GM19351 (cell line): ENCODE results near the gene INAVA.
"Not testable (repeated sequence)": the region's sequence is repeated elsewhere in the genome, so short reads cannot be mapped to it uniquely, and the experiment has no call there.

Source experiments
- ATAC-seq: cut with Tn5 transposase; IDR thresholded peaks from one replicate; pipeline ENCODE4 v1.9.1; 2021; ENCODE audit warnings: mild to moderate bottlenecking, moderate library complexity; ENCODE audit not compliant: unreplicated experiment

INAVA gene

DNA sequence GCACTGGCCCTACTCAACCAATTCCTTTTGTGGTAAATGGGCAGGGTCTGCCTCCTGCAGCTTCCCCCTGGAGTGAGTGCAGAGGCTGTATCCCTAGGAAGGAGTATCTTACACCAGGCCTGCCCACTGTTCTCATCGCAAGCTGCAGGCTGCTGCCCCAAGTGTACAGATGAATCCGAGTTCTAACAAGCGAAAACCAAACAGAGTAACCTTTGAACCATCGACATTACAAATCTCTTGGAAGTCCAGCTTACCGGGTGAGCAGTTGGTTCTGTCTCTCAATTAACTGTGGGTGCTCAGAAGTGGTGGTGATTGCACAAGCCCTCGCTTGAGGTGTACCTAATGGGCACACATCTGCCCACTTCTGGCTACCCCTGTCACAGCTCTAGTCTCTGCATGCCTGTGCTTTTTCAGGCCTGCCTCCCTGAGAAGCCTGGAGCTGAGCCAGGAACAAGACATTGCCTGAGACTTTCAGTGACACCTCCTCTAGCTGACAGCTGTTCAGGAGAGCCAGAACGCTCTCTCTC, 22.7 kb downstream of the INAVA start:
- ATAC-seq, result no peak

DNA sequence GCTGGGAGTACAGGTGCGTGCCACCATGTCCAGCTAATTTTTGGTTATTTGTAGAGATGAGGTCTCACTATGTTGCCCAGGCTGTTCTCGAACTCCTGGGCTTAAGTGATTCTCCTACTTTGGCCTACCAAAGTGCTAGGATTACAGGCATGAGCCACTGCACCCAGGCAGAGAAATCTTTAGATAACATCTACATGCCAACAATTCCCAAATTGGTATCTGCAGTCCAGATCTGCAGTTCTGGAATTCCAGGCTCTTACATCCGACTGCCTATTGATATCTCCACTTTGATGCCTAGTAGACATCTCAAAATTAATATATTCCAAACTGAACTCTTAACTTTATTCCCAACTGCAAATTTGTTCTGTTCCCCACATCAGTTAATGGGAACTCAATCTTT, 23.3 kb downstream of the INAVA start:
- no peak for ATAC-seq

DNA sequence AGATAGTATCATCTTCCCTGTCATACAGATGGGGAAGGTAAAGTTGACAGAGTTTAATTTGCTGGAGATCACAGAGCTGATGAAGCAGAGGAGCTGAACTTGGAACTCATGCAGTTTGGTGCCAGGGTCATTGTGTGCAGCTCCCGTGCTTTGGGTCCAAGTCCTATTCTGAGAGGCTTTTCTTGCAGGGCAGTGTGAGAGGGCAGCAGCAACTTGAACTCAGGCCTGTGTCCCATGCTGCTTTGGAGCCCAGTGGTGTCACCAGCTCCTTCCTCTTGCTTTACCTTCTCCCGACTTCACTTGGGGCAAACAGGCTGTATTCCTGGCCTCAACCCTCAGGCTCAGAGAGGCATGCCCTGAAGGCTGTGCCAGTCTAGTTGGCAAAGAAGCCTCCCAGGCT, 24.7 kb downstream of the INAVA start:
- ATAC-seq, result no peak

DNA sequence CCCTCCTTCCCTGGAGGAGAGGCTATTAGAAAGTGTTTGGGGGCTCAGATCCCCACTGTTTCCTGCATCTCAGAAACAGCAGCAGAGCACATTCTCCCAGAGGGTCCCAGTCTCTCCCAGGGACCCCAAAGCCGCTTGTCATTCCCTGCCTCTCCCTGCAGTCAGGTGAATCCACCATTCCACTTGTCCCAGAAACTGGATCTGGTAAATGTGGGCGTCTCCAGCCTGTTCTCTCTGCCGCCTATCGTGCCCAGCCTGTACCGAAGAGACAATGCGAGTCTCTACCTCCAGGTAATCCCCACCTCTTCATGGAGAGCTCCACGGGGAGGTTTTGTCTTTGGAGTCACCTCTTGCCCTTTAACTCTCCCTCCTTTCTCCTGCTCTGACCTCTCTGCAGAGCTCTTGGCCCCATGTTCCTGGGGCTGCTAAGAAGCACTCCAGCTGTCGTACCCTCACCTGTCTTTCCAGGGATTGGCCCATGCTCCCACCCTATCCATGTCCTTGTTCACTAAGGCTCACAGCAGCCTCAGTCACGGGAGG, 26.9 kb downstream of the INAVA start:
- no peak for ATAC-seq

DNA sequence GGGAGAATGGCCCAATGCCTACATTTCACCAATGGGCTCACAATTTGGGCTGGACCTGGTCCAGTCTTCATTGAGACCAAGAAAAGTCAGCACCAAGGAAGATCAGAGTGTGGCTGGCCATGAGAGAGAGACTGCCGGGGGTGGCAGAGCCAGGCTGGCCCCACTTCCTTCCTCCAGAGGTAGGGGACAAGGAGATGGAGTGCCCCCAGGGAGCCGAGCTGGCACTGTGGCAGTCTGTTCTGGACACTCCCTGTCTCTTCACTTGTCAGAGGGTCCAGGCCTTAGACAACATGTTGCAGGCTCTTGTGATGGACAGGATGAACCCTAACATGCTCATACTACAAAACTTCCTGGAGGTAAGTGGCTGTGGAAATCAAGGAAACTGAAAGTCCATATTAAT, 27.7 kb downstream of the INAVA start:
- no peak for ATAC-seq

DNA sequence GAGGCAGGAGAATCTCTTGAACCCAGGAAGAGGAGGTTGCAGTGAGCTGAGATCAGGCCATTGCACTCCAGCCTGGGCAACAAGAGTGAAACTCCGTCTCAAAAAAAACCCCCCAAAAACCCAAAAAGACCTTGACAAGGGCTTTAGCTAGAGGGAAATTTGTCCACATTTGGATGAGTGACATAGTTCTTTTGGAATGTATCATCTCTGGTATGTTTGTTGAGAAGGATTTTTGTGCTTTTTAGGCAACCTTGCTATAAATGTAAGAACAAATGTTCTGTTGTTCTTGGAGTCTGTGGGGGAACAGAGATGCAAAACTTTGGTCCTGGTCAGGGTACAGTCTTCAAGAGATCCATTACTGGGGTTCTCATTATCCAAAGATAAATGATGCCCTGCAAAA, 28.9 kb downstream of the INAVA start:
- ATAC-seq, result no peak

DNA sequence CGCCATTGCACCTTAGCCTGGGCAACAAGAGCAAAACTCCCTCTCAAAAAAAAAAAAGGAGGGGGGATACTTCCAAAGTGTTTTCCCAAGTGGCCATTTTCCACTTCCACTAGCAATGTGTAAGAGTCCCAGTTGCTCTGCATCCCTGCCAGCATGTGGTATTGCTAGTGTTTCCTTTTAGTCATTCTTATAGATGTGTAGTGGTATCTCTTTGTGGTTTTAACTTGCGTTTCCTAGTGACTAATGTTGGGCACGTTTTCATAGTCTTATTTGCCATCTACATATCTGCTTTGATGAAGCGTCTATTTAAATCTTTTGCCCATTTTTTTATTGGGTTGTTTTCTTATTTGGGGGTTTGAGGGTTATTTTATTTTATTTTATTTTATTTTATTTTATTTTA, 31.1 kb downstream of the INAVA start:
- no peak for ATAC-seq

DNA sequence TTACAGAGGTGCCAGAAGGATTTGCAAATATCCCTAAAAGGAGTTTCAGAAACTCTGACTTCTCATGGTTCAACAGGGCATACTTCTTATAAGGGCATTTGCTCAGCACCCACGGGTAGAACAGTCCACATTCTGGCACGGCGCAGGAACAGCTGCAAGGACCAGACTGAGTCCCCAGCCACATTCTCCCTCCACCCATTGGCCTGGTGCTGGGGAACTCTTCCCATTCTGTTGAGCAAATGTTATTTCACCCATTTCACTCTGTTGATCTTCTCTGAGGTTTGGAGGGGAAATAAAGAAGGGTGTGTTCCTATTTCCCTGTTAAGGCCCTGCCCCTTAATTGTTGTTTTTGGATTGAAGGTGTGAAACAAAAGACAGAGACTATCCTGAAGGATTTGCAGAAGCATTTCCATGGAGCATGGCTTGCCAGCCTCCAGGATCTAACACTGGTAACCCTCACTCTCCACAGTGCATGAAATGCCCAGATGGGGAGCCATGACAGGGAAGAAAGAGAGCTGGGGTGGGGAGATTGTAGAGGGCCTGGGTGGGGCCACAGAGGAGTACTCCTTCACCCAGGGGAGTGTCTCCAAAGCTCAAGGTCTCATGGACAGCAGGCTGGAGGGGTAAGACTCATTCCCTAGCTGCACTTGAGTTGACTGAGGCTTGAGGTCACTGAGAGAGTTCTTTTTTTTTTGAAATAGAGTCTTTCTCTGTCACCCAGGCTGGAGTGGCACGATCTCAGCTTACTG, 35.0 kb downstream of the INAVA start:
- ATAC-seq, result no peak

DNA sequence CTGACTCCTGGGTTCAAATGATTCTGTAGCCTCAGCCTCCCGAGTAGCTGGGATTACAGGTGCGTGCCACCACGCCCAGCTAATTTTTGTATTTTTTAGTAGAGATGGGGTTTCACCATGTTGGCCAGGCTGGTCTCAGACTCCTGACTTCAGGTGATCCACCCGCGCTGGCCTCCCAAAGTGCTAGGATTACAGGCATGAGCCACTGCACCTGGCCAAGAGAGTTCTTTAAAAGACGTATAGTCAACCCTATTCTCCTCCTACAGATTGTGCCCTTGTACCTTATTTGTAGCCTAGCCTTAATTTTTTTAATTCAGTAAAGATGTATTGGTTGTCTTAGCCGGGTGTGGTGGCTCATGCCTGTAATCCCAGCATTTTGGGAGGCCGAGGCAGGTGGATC, 35.6 kb downstream of the INAVA start:
- ATAC-seq, result not testable (repeated sequence)

DNA sequence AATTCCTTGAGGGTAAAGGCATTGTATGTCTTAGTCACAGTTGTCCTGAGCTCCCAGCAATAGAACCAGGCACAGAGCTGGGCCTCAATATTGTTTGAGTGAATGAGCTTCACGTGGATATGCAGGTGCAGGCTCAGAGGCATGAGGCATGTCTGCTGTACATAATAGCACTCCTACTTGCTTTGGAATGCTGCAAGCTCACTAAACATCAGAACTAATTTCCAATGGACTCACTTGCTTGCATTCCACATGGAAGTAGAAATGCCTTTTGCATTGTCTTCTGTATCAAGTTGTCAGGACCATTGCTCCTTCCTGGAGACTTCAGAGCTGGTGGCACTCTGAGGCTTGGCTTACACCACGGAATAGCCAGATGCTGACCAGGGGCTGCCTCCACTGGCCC, 37.1 kb downstream of the INAVA start:
- no peak for ATAC-seq

DNA sequence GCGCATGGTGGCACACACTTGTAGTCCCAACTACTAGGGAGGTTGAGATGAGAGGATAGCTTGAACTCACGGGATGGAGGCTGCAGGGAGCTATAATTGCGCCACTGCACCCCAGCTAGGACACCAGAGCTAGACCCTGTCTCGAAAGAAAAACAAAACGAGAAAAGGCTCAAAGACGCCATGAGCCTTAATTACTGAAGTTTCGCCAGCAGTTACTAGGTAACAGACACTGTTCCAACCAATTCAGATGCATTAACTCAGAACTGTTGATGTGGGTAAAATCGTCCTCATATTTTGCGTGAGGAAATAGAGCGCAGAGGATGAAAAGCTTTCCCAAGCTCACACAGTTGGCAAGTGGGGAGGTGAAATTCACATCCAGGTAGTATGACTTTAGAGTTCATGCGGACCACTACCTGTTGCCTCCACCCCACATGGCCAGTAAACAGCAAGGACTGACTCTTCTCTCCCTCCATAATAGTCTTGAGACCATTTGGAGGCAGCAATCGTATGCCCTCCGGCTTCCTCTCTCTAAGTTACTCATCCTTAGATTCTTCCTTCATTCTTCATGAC, 40.1 kb downstream of the INAVA start:
- no peak for ATAC-seq

DNA sequence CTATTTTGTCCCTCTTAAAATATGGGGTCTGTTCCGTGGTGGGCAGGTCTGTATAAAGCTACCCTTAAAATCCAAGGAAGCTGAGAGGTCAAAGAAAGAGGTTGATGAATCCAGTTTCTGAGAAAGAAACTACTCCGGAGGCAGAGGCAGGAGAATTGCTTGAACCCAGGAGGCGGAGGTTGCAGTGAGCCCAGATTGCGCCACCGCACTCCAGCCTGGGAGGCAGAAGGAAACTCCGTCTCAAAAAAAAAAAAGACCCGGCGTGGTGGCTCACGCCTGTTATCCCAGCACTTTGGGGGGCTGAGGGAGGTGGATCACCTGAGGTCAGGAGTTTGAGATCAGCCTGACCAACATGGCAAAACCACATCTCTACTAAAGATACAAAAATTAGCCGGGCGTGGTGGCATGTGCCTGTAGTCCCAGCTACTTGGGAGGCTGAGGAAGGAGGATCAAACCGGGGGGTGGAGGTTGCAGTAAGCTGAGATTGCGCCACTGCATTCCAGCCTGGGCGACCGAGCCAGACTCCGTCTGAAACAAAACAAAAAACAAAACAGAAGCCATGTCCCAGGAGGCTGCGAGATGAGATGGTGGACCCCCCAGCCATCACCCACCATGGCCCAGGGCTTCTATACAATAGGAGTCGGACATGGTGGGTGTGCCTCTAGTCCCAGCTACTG, 40.7 kb downstream of the INAVA start:
- ATAC-seq, result not testable (repeated sequence)

DNA sequence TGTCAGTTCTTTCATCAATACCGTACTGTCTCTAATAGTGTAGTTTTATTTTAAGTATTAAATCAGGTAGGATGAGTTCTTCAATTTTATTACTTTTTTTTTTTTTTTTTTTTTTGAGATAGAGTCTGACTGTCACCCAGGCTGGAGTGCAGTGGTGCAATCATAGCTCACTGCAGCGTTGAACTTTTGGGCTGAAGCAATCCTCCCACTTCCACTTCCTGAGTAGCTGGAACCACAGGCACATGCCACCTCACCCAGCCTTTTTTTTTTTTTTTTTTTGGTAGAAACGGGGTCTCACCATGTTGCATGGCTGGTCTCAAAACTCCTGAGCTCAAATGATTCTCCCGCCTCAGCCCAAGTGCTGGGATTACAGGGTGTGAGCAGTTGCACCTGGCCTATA, 44.3 kb downstream of the INAVA start:
- ATAC-seq, result no peak

DNA sequence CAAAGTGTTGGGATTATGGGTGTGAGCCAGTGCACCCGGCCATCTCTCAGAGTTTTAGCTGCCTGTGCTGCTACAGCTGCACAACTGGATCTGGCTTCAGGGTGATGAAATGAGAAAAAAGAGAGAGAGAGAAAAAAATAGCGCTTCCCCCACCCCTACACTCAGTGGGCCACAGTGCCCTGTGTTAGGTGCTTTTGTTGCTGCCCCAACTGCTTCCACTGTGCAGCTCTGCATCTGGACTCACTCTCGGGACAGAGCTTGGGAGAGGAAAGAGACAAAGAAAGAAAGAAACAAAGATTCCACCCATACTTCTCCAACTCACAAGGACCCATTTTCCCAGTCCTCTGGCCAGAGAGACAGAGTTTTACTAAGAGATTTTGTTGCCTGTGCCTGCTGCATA, 50.4 kb downstream of the INAVA start:
- ATAC-seq, result no peak

DNA sequence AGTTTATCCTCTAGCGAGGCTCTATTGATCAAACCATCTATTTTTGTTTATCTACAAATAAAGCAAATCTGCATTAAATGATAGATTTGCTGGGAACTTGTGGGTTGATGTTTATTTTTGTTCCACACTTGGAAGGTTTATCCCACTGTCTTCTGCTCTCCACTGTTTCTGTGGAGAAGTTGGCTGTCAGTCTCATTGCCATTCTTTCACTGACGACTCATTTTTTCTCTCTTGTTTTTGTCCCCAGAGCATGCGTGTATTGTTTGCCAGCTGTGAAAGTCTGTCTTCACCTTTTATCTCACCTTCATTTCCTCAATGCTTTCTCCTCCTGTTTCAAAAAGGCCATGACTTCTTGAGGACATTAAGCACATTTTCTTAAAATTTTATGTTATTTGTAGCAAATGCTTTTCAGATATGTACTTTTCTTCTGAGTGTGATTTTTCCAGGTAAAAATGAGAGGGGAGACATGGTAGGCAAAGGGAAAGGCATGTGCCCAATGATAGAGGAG, 52.4 kb downstream of the INAVA start:
- ATAC-seq, result no peak

DNA sequence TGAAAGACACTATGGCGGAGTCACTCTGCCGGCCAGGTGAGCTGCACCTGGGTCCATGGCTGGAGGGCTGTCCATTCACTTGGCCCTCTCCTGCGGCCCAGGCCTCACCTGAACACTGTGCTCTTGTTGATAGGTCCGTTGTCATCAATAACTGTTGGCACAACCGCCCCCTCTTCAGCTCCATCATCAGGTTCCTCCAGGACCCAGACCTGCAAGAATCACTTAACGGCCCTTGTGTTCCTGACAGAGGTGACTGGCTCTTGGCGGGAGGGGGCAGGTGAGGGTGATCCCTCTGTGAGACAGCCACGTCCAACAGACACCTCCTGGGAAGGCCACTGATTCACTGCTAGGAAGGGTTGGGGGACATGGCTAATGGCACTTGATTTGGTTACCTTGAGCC, 54.9 kb downstream of the INAVA start:
- ATAC-seq, result no peak

DNA sequence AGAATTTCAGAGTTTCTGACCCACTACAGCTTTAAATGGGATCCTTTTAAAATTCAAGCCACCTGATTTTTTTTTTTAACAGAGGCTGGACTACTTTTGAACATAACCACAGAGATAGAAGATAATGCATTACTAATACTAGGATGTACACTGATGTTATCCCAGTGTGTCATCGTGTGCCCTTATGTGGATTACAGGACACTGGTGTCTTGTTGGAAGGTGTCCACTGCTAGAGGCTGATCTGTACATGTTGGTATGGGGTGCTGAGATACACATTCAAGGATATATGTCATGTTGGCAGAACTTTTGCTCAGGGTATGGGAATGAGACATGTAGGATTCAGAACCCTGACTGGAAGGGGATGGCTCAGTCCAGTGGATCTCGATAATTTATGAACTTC, 56.3 kb downstream of the INAVA start:
- no peak for ATAC-seq

DNA sequence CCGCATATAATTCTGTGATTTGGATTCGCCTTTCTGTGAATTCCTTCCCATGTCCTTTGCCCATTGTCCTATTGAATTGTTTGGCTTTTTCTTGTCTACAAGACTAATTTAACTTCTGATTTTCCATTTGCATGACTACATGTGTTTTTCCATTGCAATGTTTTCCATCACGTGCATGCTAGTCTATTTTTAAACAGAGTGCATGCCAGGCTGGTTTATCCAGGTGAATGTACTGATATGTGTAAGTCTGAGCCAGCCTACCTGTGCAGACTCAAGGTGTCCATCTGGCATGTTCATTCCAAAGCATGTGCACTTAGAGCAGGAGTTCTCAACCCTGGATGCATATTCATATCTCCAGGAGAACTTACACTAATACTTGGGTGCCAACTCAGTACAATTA, 59.7 kb downstream of the INAVA start:
- ATAC-seq, result no peak

DNA sequence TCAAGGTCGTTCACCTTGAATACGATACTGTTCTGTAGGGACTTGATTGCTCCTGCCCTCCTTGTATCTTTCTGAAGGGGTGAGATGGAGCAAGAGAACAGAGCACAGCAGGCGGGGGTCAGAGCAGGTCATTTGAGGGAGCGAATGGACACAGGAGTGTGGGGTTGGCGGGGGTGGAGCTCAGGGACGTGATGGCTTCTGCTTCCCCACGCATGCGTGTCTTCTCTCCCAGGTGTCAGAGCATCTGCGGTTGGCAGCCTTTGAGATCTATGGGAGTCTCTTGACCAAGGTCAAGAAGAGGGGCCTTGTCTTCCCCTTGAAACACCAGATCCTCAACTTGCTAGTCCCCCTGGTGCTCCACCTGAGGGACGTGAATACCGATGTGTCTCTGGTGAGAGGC, 63.9 kb downstream of the INAVA start:
- ATAC-seq, result no peak

DNA sequence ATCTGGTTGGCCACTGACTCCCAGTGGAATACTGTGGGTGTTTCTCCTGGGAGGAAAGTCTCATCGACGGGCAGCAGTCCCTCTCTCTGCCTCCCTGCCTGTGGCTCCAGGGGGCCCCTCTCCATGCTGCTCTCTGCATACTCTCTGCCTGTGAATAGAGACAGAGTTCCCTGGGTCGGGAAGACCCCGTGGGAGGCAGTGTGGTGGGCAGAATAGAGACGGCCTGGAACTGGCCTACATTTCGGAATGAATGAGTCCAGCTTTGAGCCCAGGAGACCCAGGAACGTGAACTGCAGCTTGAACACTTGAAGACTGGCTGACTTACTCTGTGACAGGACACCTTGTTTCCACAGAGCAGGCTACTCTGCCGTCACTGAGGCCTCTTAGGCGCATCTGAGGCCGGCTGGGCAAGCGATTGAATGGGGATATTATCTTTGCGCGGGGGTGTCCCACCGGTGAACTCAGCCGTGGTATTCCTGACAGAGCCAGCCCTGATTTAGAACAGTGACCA, 64.8 kb downstream of the INAVA start:
- no peak for ATAC-seq

DNA sequence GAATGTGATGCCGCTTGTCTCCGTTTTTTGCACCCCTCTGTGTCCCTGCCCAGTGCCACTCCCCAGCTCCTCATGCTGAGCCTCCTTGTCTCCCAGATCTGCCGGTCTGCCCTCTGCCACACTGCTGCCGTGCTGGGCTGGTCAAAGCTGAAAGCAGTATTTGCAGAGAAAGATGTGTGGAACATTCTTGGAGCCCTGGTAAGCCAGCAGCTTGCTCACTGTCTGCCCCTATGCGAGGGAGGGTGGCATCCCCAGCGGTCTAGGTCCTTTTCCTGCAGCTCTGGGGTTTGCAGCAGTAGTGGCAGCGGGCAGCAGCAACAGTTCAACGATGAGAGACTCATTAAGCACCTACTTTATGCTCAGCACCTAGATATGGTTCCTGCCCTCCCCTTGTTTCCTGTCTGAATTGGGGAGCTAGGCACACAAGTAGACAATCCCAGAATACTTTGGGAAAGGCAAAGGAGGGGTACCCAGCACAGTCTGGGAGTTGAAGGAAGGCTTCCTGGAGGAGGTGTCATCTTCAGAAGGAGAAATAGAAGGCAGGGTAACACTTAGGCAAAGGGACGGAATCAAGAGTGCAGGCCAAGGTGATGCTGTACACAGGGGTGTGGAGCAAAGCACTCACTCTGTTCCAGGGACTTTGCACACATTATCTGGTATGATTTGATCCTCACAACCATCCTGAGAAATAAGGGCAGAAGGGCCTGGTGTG, 65.7 kb downstream of the INAVA start:
- ATAC-seq, result no peak
